HG02571 (cell line): ENCODE data around the gene FRAT1.
"Not testable (repeated sequence)": the region's sequence is repeated elsewhere in the genome, so short reads cannot be mapped to it uniquely, and the experiment has no call there.

Experiments used
- ATAC-seq: cut with Tn5 transposase; IDR thresholded peaks from one replicate; pipeline ENCODE4 v1.9.1; 2021; ENCODE audit warnings: mild to moderate bottlenecking, moderate library complexity; ENCODE audit not compliant: unreplicated experiment

Gene FRAT1

GRCh38 chr10:97318772-97319651, at the start of gene FRAT1:
FRAT1 (plus strand) TSS chr10:97319271; CDS start chr10:97319454, 183 bp downstream.
- peak; percentile 84 for ATAC-seq

GRCh38 chr10:97270523-97271154, 48.4 kb upstream of the FRAT1 start:
- ATAC-seq = no peak

GRCh38 chr10:97273700-97274099, 45.4 kb upstream of the FRAT1 start:
- ATAC-seq = no peak

- ATAC-seq = no peak
These were observed 44.2 kb upstream of the FRAT1 start for GRCh38 chr10:97274828-97275227.

- ATAC-seq = no peak
These were observed 41.5 kb upstream of the FRAT1 start for GRCh38 chr10:97277551-97277950.

- no peak for ATAC-seq
These were observed 40.5 kb upstream of the FRAT1 start for GRCh38 chr10:97278491-97278989.

- no peak for ATAC-seq
These were observed 39.8 kb upstream of the FRAT1 start for GRCh38 chr10:97279121-97279815.

- no peak for ATAC-seq
These were observed 38.3 kb upstream of the FRAT1 start for GRCh38 chr10:97280783-97281182.

- not testable (repeated sequence) for ATAC-seq
These were observed 29.0 kb upstream of the FRAT1 start for GRCh38 chr10:97290076-97290475.

GRCh38 chr10:97290576-97291356, 28.3 kb upstream of the FRAT1 start:
- not testable (repeated sequence) for ATAC-seq

- no peak for ATAC-seq
These were observed 27.5 kb upstream of the FRAT1 start for GRCh38 chr10:97291357-97292096.

- ATAC-seq = peak; percentile 96
These were observed 26.8 kb upstream of the FRAT1 start, which contains the start of gene ARHGAP19 for GRCh38 chr10:97292097-97292861. ARHGAP19 (minus strand) TSS chr10:97292637; CDS start chr10:97292627, 10 bp downstream.

- no peak for ATAC-seq
These were observed 26.2 kb upstream of the FRAT1 start for GRCh38 chr10:97292862-97293198.

- no peak for ATAC-seq
These were observed 21.4 kb upstream of the FRAT1 start for GRCh38 chr10:97297556-97298222.

GRCh38 chr10:97298223-97298571, 20.9 kb upstream of the FRAT1 start:
- no peak for ATAC-seq

GRCh38 chr10:97300980-97301379, 18.1 kb upstream of the FRAT1 start:
- no peak for ATAC-seq

GRCh38 chr10:97302088-97302791, 16.8 kb upstream of the FRAT1 start:
- no peak for ATAC-seq

- no peak for ATAC-seq
These were observed 11.6 kb upstream of the FRAT1 start for GRCh38 chr10:97307441-97307840.
